Left kidney (tissue), 2 donors: ENCODE measurements around the gene ATP10A. TPM values are rescaled to one million over a fixed set of nuclear protein-coding genes. Genes with fewer than 3 reads are reported as not detected.
A peak's percentile ranks its signal among the peaks of the same experiment; 100 is the strongest.
"Not testable (repeated sequence)": the region's sequence is repeated elsewhere in the genome, so short reads cannot be mapped to it uniquely, and the experiment has no call there.

ENCODE experiments used
- DNase-seq: peaks from one replicate; pipeline ENCODE4 v3.0.0-alpha.2; 2013
- polyA plus RNA-seq: library from polyadenylated mRNA; unstranded; fragments of 120-200 nt; gene quantifications from one replicate; pipeline ENCODE4 v1.2.1, GENCODE V29; 2013; ENCODE audit not compliant: insufficient read length

ATP10A gene
- polyA plus RNA-seq, 1 donor: 4.1 TPM

DNA sequence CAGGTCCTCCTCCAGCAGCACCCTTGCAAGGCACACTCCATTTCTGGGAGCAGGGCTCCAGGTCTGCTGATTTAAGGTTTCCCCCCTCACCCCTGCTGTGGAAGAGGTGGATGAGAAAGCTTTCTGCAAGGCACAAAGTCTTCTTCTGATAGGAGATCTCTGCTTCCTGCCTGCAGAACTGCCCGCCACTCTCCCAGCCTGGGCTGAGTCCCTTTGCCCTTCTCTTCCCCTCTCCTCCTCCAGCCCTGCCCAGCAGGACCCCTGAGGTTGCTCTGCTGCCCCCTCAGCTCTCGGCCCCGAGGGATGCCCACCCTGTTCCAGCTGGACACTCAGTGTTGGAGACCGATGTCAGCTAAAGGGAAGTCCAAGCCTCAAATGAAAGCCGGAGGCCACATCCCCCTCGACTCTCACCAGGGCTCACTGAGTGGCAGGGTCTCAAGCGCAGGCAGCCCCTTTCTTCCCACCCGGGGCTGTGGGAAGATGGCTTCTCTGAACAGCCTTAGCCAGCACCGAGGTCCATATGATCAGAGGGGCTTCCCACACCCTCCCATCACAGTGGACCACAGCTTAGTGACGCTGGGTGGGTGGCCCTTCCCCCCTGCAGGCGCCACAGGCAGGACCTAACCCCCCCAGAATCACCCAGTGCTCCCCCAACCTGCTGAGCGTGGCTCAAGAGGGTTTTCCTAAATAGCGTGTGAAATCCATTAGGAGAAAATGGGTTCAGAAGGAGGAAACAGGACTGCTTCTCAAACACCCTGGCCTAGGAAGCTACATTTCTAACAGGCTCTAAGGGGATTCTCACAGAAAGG lies 4.0 kb downstream of the ATP10A start:
- no peak for DNase-seq

DNA sequence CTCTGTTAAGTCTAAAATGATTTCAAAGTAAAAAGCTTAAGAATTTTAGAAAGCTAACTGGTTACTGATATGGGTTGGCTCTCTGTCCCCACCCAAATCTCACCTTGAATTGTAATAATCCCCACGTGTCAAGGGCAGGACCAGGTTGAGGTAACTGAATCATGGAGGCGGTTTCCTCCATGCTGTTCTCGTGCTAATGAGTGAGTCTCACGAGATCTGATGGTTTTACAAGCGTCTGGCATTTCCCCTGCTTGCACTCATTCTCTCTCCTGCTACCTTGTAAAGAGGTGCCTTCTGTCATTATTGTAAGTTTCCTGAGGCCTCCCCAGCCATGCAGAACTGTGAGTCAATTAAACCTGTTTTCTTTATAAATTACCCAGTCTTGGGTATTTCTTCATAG lies 7.1 kb downstream of the ATP10A start:
- DNase-seq: not testable (repeated sequence)

DNA sequence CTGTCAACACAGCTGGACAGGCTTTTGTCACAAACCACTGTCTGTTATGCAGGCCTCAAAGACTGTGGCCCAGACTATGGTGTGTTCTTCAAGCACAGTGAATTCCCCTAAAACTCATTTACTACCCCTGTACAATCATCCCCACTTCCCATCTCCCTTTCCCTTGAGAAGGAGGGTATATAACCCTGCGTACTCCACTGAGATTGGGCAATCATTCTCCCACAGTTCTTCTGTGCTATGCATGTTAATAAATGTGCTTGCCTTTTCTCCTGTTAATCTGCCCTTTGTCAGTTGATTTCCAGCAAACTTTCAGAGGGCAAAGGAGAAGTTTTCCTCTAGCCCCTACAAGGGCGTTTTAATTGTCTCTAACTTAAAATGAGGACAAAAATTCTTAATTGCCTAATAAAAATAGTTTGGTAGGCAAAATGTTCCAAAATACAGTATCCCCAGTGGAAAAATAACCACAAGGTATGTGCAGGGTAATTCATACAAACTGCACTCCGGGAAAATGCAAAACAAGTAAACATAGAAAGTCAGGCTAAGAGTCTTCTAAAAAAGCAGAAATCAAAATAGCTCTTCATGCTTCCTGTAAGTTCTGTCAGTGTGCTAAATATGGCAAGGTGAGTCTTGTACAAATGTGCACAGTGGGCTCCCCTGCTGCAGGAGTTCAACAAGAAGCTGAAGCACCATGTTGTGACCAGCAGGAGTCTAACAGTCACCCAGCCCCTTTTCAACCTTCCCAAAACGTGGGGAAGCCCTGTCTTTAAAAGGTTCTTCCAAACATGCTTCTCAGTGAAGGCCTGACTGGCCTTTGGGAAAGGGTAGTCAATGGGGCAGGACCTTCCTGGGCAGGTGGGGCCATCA lies 10.2 kb downstream of the ATP10A start:
- DNase-seq: no peak

DNA sequence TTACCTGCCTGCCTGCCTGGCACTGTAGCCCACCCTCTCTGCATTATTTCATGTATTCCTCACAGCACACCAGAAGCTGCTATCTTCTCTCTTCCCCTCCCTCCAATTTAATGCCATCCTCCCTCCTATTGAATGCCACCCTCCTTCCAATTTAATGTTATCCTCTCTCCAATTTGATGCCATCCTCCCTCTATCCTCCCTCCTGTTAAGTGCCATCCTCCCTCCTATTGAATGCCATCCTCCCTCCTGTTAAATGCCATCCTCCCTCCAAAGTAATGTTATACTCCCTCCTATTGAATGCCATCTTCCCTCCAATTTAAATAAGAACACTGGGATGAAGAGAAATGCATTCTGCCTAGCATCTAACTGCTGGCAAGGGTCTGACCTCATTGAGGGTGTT lies 11.1 kb downstream of the ATP10A start:
- DNase-seq: no peak

DNA sequence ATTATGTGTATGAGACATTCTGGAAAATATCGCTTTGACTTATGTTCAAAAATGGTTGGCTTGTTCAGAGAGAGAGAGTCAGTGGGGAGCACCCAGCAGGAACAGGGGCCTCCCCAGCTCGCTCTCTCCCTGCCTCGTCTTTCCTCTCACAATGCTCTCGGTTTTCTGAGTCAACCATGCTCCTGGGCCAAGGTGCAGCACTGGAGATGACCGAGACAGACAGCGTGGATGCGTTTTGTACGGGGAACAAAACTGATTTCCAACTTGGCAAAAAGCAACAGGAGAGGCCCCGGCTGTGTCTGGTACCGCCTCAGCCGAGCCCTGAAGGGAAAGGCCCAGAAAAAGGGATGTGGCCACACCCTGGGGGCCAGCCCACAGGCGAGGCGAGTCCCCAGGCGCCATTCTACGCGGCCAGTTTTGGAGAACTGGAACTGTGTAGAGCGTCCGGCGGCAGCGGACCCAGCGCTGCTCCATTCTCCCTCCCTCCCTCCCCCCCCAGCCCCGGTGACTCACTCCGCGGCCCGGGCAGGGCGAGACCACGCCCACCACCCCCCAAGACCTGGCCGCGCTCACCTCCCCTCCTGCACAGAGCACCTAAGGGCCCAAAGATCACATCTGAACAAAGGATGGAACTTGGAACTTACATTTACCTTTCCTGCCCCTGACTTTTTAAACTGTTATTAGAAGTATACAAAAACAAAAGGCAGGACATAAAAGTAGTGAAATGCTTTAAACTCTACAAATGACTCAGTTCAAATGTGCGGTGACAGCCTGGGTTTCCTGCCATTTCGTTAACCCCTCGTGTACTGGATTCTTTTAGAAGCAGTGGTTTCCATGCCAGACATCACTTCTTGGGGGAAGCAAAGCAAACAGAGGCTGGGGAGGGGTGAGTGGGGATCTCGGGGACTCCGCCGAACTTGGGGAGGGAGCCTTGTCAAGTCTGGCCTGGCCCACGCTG lies 12.7 kb downstream of the ATP10A start:
- peak; percentile 41 for DNase-seq

DNA sequence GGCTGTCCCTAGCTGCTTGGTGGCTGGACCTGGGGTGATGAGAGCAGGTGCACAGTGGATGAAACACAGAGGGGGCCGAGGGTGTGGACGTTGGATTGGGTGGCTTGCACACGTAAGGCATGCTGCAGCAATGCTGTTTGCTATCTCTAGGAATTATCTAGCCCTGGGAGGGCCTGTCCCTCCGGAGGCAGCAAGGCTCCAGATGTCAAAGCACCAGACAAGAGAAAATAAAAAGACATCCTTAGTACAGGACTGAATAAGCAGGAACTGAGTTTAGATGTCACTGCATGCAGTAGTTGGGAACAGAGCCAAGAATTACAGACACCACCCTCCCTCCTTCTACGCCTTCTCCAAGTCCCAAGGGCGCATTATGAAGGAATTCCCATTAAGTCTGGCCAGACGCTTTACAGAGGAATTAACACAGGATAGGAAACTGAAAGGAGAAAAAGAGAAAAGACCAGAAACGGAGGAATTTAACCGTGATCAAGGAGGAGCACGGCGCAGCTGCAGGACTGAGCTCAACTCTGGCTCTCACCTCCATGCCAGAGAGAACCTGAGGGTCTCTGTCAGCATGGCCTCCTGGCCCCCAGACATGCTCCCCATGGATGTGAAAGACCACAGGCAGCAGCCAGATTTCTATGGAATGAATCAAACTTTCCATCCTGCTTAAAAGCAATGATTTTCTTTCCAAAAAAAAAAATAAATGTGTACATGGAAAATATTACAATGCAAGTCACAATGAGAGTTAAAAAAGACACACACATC lies 13.8 kb downstream of the ATP10A start:
- peak; percentile 42 for DNase-seq

DNA sequence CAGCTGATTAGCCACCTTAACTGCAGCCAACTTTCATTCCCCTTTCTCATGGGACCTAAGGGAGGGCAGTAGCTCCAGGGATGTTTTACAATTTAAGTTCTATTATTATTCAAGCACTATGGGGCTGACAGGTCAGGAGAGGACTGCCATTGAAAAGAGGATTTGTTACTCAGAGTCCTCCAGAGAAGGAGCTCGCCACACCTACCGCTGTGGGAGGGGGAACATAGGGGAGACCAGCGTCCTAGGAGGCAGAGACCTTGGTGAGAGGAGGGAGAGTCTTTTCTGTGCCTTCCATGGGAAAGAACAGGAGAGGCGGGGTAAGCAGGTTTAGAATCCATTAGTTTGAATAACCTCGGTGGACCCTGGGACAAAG lies 14.4 kb downstream of the ATP10A start:
- no peak for DNase-seq

DNA sequence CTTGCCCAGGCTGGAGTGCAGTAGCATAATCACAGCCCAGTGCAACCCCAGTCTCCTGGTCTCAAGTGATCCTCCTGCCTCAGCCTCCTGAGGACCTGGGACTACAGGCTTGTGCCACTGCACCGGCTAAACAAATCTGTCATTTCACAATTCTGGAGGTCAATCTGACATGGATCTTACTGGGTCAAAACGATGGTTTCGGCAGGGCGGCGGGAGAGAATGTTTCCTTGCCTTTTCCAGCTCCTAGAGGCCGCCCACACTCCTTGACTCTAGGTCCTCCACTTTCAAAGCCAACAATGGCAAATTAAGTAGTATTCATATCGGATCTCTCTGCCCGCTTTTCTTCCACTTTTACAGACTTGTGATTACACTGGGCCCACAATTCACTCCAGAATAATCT lies 14.8 kb downstream of the ATP10A start:
- DNase-seq: no peak

DNA sequence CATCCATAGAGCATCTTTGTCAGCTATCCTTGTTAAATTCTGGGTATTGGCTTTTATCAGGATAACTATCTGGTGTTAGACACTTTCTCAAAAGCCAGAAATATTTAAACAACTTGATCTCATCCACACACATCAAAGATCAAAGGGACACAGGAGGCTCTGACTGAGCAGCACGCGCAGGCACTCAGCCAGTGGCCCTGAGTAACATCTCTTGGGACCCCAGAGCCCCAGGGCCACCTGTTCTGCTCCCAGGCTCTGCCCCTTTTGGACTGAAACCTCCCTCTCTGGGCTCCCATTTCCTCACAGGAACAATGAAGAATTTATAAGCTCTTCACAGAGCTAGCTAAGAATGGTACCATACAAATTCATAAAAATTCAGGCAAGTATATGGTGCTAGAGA lies 16.1 kb downstream of the ATP10A start:
- DNase-seq: no peak

DNA sequence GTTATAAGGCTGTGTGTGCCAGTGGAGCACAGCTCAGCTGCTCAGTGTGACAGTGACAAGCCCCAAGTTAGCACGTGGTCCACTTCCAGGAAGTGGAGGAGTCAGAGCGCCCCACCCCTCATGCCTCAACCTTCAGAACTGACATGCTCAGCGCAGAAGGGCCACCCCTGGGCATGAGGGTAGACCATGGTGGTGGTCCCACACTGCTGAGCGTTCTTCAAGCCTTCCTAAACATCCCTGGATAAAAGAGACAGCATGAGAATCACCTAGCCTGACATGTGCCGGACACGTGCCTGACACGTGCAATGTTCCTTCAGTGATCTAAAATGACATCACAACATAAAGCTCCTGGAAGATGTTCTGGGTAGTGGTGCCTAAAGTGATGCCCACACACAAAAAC lies 16.8 kb downstream of the ATP10A start:
- DNase-seq: no peak

DNA sequence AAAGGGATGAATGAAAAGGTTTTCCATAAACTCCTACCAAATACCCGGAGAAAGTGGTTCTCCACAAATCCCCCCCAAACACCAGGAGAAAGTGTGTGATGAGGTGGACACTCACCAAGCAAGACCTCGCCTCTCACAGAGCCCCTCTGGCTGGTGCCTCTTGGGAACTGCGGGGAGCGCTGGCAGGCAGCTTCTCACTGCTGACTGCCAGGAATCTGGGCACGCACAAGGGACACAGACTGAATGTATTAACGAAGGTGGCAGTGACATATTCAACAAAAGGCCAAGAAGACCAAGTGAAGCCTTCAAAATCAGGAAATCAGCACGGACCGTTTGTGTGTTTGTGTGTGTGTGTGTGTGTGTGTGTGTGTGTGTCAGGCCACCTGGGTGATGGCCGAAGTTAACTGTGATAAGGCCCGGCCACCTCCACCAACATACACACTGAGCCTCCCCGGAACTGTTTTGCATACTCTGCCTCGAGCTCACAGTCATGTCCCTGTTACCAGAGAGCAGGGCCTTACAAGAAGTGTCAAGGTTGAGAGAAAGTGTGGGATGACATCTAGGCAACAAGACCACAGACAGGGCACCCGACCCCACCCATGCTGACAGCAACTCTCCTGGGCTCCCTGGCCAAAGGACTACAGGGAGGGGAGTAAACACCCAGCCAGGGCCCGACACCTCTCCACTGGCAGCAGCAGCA lies 18.0 kb downstream of the ATP10A start:
- no peak for DNase-seq

DNA sequence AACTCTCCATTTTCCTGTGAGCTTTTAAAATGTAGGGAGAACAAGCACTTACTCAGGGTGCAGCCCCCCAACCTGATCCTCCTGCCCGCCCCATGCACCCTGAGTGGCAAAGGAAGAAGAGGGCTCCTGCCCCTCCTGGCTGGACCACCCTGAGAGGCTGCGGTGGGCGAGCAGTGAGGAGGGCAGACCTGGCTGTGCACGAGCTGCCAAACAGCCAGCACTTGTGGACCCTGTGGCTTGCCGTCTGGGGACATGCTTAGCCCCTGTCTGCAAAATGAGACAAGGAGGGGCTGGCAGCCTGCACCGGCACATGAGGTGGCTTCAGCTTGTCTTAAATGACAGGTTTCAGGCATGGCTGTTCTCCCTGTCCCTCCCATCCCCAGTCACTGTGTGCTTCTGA lies 18.6 kb downstream of the ATP10A start:
- no peak for DNase-seq

DNA sequence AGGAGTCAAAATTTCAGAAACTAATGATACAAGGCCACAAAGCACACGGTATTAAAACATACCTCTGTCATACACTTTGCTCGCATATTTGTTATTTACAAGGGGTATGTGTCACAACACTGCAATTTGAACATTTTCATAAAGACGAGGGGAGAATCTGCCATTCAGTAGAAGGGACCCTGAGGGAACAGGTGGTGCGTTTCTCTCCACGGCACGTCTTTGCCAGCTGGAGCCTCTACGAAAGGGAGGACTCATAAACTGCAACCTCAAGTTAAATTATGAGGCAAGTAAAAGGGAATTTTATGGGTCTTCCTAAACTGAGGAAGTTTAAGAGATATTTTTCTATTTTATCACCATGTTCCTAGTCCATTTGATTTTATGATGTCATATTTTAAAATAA lies 19.1 kb downstream of the ATP10A start:
- no peak for DNase-seq

DNA sequence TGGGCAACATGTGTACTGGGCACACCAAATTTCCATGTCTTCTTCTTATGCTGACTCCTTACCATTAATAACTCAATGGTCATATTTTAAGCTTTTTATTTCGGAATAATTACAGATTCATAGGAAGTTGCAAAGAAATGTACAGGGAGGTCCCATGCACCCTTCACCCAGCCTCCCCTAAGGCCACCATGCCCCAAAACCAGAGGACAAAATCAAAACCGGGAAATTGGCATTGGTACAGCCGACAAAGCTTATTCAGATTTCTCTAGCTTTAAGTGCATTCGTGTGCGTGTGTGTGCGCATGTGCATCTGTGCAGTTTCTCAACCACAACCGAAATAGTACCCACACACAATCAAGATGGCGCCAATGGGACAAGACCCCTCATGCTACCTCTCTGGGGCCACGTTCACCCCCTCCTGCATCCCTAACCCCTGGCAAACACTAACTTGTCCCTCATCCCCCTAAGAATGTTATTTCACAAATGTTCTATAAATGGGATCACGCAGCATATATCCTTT lies 23.4 kb downstream of the ATP10A start:
- no peak for DNase-seq

DNA sequence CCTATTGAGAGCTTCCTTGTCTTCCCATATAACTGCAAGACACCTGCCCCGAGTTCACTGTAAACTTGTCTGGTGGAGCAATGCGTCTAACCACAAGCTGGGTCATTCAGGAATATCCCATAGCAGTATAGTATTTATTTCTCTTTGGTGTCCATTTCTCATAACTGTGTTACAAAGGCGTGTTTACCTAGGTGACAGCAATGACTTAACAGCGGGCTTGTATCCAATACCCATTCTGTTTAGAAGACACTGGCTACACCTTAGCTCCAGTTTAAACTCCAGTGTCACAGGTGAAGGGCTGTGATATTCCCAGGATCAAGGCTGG lies 24.3 kb downstream of the ATP10A start:
- no peak for DNase-seq

DNA sequence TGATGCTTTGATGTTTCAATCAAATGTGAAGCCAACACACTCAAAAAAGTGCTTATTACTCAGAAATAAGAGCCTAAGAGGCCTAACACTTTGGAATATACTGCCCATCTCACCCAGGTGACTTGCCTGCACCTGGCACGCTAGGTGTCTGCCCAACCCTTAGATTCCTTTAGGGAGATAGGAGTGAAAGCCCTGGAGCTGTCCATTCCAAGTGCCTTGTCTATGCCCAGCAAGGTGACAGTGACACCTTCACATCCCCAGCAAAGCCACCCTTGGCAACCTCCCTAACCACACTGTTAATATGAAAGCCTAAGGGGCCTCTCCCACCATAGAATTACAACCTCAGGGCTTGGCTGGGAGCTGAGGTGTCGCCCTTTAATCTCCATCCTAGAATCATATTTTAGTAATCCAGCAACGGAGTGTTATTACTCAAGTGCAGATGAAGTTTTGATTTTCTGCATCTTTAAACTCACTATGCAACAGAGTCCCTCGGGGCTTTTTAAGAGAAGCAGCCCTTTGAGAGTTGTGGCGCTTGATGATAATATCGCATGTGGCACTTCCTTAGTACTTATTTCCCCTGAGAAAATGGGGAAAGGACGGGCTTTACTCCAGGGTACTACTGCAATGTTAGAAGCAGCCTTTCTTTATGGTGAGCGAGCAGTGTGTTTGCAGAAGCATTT lies 24.8 kb downstream of the ATP10A start:
- DNase-seq: no peak

DNA sequence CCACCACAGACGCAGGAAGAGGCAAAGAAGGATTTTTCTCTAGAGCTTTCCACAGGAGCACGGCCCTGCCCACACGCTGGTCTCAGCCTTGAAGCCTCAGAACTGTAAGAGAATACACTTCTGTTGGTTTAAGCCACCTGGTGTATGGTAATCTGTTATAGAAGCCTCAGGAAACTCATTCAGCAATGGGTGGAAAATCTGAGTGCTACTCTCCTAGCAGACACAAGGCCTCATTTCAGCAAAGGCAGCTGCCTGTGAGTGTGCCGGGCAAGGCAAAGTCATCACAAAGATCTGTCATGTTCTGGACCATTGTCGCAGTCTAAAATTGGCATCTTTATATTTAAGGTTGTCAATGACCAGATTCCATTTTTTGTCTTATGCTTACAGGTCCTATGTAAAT lies 31.0 kb downstream of the ATP10A start:
- no peak for DNase-seq

DNA sequence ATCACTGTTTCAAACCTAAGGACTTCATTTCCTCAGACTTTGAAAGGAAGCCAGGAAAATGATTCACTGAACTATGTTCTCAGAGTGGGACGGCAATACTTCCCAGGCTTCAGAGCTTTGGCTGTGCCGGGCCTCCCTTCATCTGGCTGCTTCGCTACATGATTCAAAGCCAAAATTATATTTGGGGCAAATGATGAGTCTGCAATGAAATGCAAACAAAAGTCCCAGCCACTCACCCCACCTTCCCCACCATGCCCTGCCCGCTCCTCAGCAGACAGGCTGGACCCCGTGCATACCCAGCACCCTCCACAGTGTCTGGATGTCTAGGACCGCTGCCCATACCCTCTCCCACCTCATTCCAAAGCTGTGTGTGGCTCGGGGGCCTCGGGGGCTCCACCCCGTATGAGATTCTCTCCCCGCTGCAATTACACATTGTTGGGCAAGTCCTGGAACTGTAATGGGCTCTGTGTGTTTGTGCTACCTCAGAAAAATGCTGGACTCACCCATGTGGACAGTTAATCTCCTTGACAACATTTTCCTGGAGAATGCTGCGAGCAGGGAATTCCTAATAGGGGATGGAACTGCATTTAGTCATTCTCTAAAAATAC lies 32.2 kb downstream of the ATP10A start:
- no peak for DNase-seq

DNA sequence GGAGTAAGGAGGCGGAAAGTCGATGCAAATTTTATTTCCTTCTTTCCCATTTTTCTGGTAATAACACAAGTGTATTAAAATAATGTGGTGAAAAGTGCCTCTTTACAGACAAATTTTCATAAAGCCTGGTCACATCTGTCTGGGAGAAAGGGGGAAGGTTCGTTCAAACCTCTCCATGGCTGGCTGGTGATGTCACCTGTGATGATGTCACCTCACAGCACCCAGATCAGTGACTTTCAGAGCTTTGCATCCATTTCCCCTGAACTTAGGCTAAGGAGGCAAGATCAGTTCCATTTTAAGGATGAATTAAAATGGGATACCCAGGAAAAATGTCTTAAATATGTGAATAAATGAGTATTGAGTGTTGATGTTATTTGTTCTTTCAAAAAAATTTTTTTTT lies 34.1 kb downstream of the ATP10A start:
- no peak for DNase-seq

DNA sequence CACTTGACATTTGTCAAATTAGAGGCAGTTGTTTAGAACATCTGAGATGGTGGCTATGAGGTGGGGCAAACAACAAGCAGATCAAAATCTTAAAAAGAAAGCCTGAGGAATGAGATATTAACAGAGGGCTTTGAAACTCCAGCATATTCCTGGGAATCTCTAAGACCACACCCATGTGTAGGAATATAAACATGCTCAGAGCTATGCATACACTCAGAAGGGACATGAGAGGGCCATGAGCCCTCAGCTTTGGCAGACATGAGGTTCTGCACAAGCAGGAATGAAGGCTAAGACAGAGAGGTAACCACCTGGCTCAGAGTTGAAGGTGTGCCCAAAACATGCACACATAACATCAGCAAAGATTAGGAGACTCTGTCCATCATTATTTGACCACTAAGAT lies 37.9 kb downstream of the ATP10A start:
- no peak for DNase-seq
